ENCODE data around the gene GRIP2.

GRIP2 gene

GRCh38 chr3:14474363-14475081 lies 65.6 kb downstream of the GRIP2 start:
- no peak overlapping the region for H3K4me3 ChIP-seq (ENCODE audit: low read length)
- TF ChIP-seq, protein P1, sequence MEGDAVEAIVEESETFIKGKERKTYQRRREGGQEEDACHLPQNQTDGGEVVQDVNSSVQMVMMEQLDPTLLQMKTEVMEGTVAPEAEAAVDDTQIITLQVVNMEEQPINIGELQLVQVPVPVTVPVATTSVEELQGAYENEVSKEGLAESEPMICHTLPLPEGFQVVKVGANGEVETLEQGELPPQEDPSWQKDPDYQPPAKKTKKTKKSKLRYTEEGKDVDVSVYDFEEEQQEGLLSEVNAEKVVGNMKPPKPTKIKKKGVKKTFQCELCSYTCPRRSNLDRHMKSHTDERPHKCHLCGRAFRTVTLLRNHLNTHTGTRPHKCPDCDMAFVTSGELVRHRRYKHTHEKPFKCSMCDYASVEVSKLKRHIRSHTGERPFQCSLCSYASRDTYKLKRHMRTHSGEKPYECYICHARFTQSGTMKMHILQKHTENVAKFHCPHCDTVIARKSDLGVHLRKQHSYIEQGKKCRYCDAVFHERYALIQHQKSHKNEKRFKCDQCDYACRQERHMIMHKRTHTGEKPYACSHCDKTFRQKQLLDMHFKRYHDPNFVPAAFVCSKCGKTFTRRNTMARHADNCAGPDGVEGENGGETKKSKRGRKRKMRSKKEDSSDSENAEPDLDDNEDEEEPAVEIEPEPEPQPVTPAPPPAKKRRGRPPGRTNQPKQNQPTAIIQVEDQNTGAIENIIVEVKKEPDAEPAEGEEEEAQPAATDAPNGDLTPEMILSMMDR (conservative IDR thresholded peaks at IDR 0.05; ENCODE audit: low read length), result no peak
- no peak for DNase-seq (ENCODE audit: low read depth)

DNA sequence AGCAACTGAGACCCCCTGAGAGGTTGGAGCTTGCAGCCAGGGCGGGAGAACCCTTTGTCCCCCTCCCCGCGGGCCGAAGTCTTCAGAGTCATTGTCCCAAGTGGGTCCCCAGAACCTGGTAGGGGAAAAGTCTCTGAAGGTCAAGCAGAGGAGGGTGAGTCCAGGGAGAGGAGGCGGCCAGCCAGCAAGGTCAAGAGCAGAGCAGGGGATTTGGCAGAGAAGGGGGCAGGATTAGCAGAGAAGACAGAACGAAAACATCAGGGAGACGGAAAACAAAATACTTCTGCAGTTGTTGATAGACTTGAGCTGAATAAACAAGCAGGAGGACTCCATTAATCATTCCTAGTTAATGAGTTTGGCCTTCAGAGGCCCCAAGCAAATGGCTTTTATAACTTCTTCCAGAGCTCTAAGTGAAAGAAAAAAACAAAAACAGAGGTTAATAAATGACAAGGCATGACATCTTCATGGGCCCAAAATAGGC lies 66.7 kb downstream of the GRIP2 start:
- no peak overlapping the region for H3K4me3 ChIP-seq (ENCODE audit: low read length)
- TF ChIP-seq, protein P1 (conservative IDR thresholded peaks at IDR 0.05; ENCODE audit: low read length), result no peak

GRCh38 chr3:14472471-14473351 lies 67.4 kb downstream of the GRIP2 start:
- TF ChIP-seq, protein P1 (conservative IDR thresholded peaks at IDR 0.05; ENCODE audit: low read length), result no peak
- peak; percentile 85 for DNase-seq (ENCODE audit: low read depth)
- H3K4me3 ChIP-seq (ENCODE audit: low read length), result no peak overlapping the region

More for the DNA sequence above, 66.7 kb downstream of the GRIP2 start:
- no peak for DNase-seq (ENCODE audit: low read depth)

DNA sequence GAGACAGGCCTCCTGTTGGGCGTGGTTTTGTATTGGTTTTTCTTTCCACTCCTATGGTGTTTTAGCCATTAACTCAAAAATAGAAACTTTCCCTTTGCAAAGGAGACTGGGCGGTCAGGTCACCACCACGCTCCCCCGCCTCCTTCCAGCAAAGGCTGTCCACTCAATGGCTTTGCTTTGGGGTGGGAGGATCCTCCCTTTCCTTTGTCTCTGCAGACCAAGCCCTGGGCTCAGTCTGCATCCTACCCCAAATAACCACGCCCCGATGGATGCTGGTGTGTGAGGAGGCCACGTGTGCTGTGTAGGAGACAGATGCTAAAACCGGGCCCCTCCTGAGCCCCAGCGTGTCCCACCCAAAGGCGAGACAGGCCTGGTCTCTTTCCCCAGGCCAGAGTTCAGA lies 68.5 kb downstream of the GRIP2 start:
- TF ChIP-seq, protein P1 (conservative IDR thresholded peaks at IDR 0.05; ENCODE audit: low read length), result no peak

GRCh38 chr3:14471016-14471415 lies 69.1 kb downstream of the GRIP2 start:
- TF ChIP-seq, protein P1 (conservative IDR thresholded peaks at IDR 0.05; ENCODE audit: low read length), result no peak
- H3K4me3 ChIP-seq (ENCODE audit: low read length), result no peak overlapping the region
- no peak for DNase-seq (ENCODE audit: low read depth)

More for the DNA sequence above, 68.5 kb downstream of the GRIP2 start:
- H3K4me3 ChIP-seq (ENCODE audit: low read length), result no peak overlapping the region
- no peak for DNase-seq (ENCODE audit: low read depth)

DNA sequence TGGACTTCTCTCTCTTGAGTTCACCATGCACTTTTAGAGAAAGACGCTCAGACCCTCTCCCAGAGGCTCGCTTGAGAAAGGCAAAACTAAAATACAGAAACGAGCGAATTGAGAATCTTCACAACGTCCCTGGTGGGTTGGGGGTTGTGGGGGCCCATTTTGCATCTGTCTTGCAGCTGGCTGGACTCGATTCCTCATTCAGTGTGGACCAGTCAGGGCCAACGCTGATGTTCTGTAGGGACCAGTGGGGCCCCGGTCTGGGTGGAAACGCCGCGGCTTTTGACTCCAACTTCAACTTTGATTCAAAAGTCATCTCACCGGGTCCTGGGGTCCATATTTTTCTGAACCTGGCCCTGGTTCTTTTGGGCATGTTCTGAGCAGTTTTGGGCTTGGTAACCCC lies 69.7 kb downstream of the GRIP2 start:
- no peak for DNase-seq (ENCODE audit: low read depth)
- H3K4me3 ChIP-seq (ENCODE audit: low read length), result no peak overlapping the region
- TF ChIP-seq, protein P1 (conservative IDR thresholded peaks at IDR 0.05; ENCODE audit: low read length), result no peak

Data from AG10803 (cell line).